CD4-positive, alpha-beta T cell (primary cell): Measurements from ENCODE around the gene INPP4B. TPM values are rescaled to one million over a fixed set of nuclear protein-coding genes. Genes with fewer than 3 reads are reported as not detected.

ENCODE experiments used
- ATAC-seq: fragments of 200-7000 bp; cut with Tn5 transposase; one replicate; pipeline ENCODE4 v1.10.0; 2022; ENCODE audit warnings: mild to moderate bottlenecking; ENCODE audit not compliant: poor library complexity
- CTCF ChIA-PET: fragments of 350-600 bp; sonication (Branson Sonifier 250); formaldehyde crosslinking; loops from one replicate; lab custom pipeline; 2021; ENCODE audit warnings: antibody characterized with exemption, inconsistent platforms; lab: Charles Lee
- POLR2A ChIA-PET: fragments of 350-600 bp; sonication (Branson Sonifier 250); formaldehyde crosslinking; loops from one replicate; lab custom pipeline; 2021; ENCODE audit warnings: antibody characterized with exemption, inconsistent platforms; lab: Charles Lee
- DNase-seq, 14 experiments: peaks; one replicate each; pipeline ENCODE4 v3.0.0-alpha.2; 2013 to 2020; ENCODE audit warnings: mixed read lengths in 2 of 14
- H3K27ac ChIP-seq, 2 donors: one replicate each; pipeline versions ENCODE4 v1.5.1 to v1.7.0; 2013; ENCODE audit warnings: low read length in 2 of 2, low read depth in 1 of 2, mild to moderate bottlenecking in 1 of 2
- H3K27me3 ChIP-seq, 2 experiments: 1 replicate in 1 of 2; 2 replicates in 1 of 2; pipeline versions ENCODE4 v1.6.1 to v1.7.0; 2013; ENCODE audit warnings: low read length in 2 of 2, control low read depth in 1 of 2, mild to moderate bottlenecking in 1 of 2, moderate library complexity in 1 of 2; ENCODE audit not compliant: insufficient read depth in 2 of 2, control insufficient read depth in 1 of 2
- H3K36me3 ChIP-seq: one replicate; pipeline ENCODE4 v1.6.1; 2013; ENCODE audit warnings: low read length, control low read depth; ENCODE audit not compliant: insufficient read depth
- H3K4me1 ChIP-seq: one replicate; pipeline ENCODE4 v1.6.1; 2013; ENCODE audit warnings: low read length, control low read depth; ENCODE audit not compliant: insufficient read depth
- H3K4me3 ChIP-seq: one replicate; pipeline ENCODE4 v1.5.1; 2013; ENCODE audit warnings: mild to moderate bottlenecking, low read length, moderate library complexity
- H3K9me3 ChIP-seq, 2 experiments: 1 replicate in 1 of 2; 2 replicates in 1 of 2; pipeline versions ENCODE4 v1.6.1 to v1.7.0; 2013; ENCODE audit warnings: low read length in 2 of 2, mild to moderate bottlenecking in 2 of 2, control low read depth in 1 of 2, moderate library complexity in 1 of 2; ENCODE audit not compliant: control insufficient read depth in 1 of 2, insufficient read depth in 1 of 2
- H3K27ac Mint-ChIP-seq: one replicate; pipeline ENCODE4 v1.8.0; 2020; ENCODE audit warnings: mixed read lengths
- H3K27me3 Mint-ChIP-seq: one replicate; pipeline ENCODE4 v1.8.0; 2021; ENCODE audit warnings: mixed read lengths
- H3K36me3 Mint-ChIP-seq: one replicate; pipeline ENCODE4 v1.8.0; 2021; ENCODE audit warnings: low read depth, mixed read lengths
- H3K4me1 Mint-ChIP-seq: one replicate; pipeline ENCODE4 v1.8.0; 2021; ENCODE audit warnings: low read depth, mixed read lengths
- H3K4me3 Mint-ChIP-seq: one replicate; pipeline ENCODE4 v1.8.0; 2020; ENCODE audit warnings: mild to moderate bottlenecking, mixed read lengths
- H3K9me3 Mint-ChIP-seq: one replicate; pipeline ENCODE4 v1.8.0; 2020; ENCODE audit warnings: mixed read lengths
- intact Hi-C, 2 experiments: fragments of 100-400 bp; cut with DNase I in 1 of 2; cut with micrococcal nuclease in 1 of 2; formaldehyde crosslinking; loops; one replicate each; pipeline versions ENCODE4 v1.15.1 to v1.9.0; 2023 to 2025; cut with DNase I, micrococcal nuclease
- total RNA-seq, 174 experiments: library from RNA in 2 of 174; stranded (reverse) in 2 of 174; gene quantifications; one replicate each; pipeline ENCODE4 v1.2.3 and lab custom pipeline; 2021 to 2026
- TF ChIP-seq, protein P1 (sequence below): fragments of 200-600 bp; IDR thresholded peaks from one replicate; pipeline ENCODE4 v1.8.0; 2022; ENCODE audit warnings: antibody characterized with exemption, mild to moderate bottlenecking

INPP4B gene
- total RNA-seq, 2 experiments from 2014 or later = 50.7 to 53.8 TPM

GRCh38 chr4:142030010-142030409, 816.1 kb downstream of the INPP4B start:
- Mint-ChIP-seq H3K27ac (no peak overlapping the region), H3K4me1 (peaks cover 6% of the 10 kb centered on the region), H3K36me3 (peaks cover 74% of the 10 kb centered on the region), H3K27me3 (no peaks in the 10 kb centered on the region), H3K4me3 (no peak overlapping the region), H3K9me3 (no peaks in the 10 kb centered on the region)
- H3K4me1 ChIP-seq = no peaks in the 10 kb centered on the region
- CTCF ChIA-PET = no interaction called here
- POLR2A ChIA-PET = no interaction called here
- H3K27ac ChIP-seq = no peak overlapping the region
- H3K27me3 ChIP-seq = no peaks in the 10 kb centered on the region
- no peaks in the 10 kb centered on the region for H3K9me3 ChIP-seq
- intact Hi-C loops = no loop called here
- ATAC-seq = no peak
- no peak overlapping the region for H3K4me3 ChIP-seq
- DNase-seq = no peak
- H3K36me3 ChIP-seq = peaks cover 20% of the 10 kb centered on the region
- TF ChIP-seq, protein P1, sequence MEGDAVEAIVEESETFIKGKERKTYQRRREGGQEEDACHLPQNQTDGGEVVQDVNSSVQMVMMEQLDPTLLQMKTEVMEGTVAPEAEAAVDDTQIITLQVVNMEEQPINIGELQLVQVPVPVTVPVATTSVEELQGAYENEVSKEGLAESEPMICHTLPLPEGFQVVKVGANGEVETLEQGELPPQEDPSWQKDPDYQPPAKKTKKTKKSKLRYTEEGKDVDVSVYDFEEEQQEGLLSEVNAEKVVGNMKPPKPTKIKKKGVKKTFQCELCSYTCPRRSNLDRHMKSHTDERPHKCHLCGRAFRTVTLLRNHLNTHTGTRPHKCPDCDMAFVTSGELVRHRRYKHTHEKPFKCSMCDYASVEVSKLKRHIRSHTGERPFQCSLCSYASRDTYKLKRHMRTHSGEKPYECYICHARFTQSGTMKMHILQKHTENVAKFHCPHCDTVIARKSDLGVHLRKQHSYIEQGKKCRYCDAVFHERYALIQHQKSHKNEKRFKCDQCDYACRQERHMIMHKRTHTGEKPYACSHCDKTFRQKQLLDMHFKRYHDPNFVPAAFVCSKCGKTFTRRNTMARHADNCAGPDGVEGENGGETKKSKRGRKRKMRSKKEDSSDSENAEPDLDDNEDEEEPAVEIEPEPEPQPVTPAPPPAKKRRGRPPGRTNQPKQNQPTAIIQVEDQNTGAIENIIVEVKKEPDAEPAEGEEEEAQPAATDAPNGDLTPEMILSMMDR = no peak

GRCh38 chr4:142021761-142022160, 824.3 kb downstream of the INPP4B start:
- Histone ChIP-seq H3K27ac (no peak overlapping the region), H3K4me1 (no peaks in the 10 kb centered on the region), H3K4me3 (no peak overlapping the region), H3K9me3 (no peaks in the 10 kb centered on the region), H3K36me3 (no peaks in the 10 kb centered on the region), H3K27me3 (no peaks in the 10 kb centered on the region)
- intact Hi-C loops = no loop called here
- Mint-ChIP-seq H3K4me1 (no peaks in the 10 kb centered on the region), H3K36me3 (peaks cover 6% of the 10 kb centered on the region), H3K27ac (no peak overlapping the region), H3K27me3 (no peaks in the 10 kb centered on the region), H3K9me3 (no peaks in the 10 kb centered on the region), H3K4me3 (no peak overlapping the region)
- ChIA-PET CTCF (no interaction called here), POLR2A (no interaction called here)
- ATAC-seq = no peak
- TF ChIP-seq, protein P1 = no peak
- no peak for DNase-seq

DNA sequence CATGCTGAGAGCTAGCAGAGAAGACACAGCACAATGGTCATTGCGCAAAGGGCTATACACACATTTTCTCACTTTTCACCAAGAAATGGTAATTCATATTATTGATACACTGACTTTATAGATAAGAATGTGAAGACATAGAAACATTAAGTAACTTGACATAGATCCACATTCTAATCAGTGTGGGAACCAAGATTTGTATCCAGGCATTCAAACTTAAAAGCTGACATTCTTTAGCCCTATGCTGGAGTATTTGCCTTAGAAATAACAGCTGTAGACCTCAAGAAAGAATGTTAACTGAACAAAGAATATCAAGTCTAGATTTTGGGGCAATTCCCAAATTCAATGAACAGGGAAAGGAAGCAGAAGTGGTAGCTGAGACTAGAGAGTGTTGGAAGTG, 824.9 kb downstream of the INPP4B start:
- Mint-ChIP-seq H3K27ac (no peak overlapping the region), H3K27me3 (no peaks in the 10 kb centered on the region), H3K36me3 (peaks cover 6% of the 10 kb centered on the region), H3K4me1 (no peaks in the 10 kb centered on the region), H3K9me3 (no peaks in the 10 kb centered on the region), H3K4me3 (no peak overlapping the region)
- ChIA-PET POLR2A (no interaction called here), CTCF (no interaction called here)
- Histone ChIP-seq H3K9me3 (no peaks in the 10 kb centered on the region), H3K36me3 (no peaks in the 10 kb centered on the region), H3K4me1 (no peaks in the 10 kb centered on the region), H3K4me3 (no peak overlapping the region), H3K27ac (no peak overlapping the region), H3K27me3 (no peaks in the 10 kb centered on the region)
- no peak for ATAC-seq
- TF ChIP-seq, protein P1 = no peak
- DNase-seq = no peak
- intact Hi-C loops = no loop called here
